Motor neuron (in vitro differentiated cells): ENCODE measurements around the gene EYS. TPM values are rescaled to one million over a fixed set of nuclear protein-coding genes. Genes with fewer than 3 reads are reported as not detected.
"Not testable (repeated sequence)": the region's sequence is repeated elsewhere in the genome, so short reads cannot be mapped to it uniquely, and the experiment has no call there.

ENCODE experiments used
- ATAC-seq, 8 experiments: fragments of 200-7000 bp; cut with Tn5 transposase; replicated peaks in 6 of 8; 2 replicates each; pipeline ENCODE4 v1.8.0; 2021; ENCODE audit warnings: mild to moderate bottlenecking in 8 of 8, moderate library complexity in 8 of 8
- H3K27ac ChIP-seq, 2 donors: fragments of 250-450 bp; sonication (Bioruptor Pico); 2 replicates each; pipeline ENCODE4 v1.9.0; 2021; ENCODE audit warnings: antibody characterized with exemption in 2 of 2, mild to moderate bottlenecking in 2 of 2, moderate library complexity in 1 of 2
- H3K4me1 ChIP-seq, 2 donors: fragments of 250-450 bp; sonication (Bioruptor Pico); replicated peaks in 1 of 2; 2 replicates each; pipeline ENCODE4 v1.6.1; 2021; ENCODE audit warnings: antibody characterized with exemption in 2 of 2, mild to moderate bottlenecking in 2 of 2, moderate library complexity in 1 of 2
- H3K4me3 ChIP-seq, 5 donors: fragments of 250-450 bp; sonication (Bioruptor Pico); 2 replicates each; pipeline ENCODE4 v1.9.0; 2021; ENCODE audit warnings: antibody characterized with exemption in 5 of 5, mild to moderate bottlenecking in 5 of 5, moderate library complexity in 4 of 5
- WGBS, 10 experiments: fragments of 450-650 bp; shearing (Covaris generic); methylation state at CpG; one replicate each; pipeline ENCODE4 v1.0.0; 2022; 5-methylcytosine and 5-hydroxymethylcytosine counted together
- in situ Hi-C, 9 experiments: fragments of 400-800 bp; cut with MboI; loops; one replicate each; pipeline ENCODE4 v1.15.0; 2021; ENCODE audit warnings: low sequenced_read_pairs in 9 of 9, low pct_unique_long_range_greater_than_20kb in 2 of 9; ENCODE audit not compliant: unreplicated experiment in 9 of 9
- total RNA-seq, 8 experiments: library from RNA; unstranded; fragments of 300-600 nt; gene quantifications; 2 replicates each; pipeline versions ENCODE4 v1.2.3 to v1.2.4, GENCODE V29; 2022

EYS gene
- total RNA-seq, 8 experiments from 2014 or later, result 0.71 to 3.7 (median 1.2) TPM

GRCh38 chr6:65671922-65672321 lies 35.1 kb downstream of the EYS start:
- H3K4me1 ChIP-seq, result no peaks in the 10 kb centered on the region
- WGBS, 10 experiments, result 0 to 100% (median 50%) methylated on average over 1 of the region's 1 CpG; no CpG with 5 or more reads in 3 of the 10 experiments
- H3K27ac ChIP-seq, result no peak overlapping the region
- in situ Hi-C loops, result no loop called here
- no peak overlapping the region for H3K4me3 ChIP-seq
- no peak for ATAC-seq

GRCh38 chr6:65667916-65668656 lies 38.9 kb downstream of the EYS start:
- no peaks in the 10 kb centered on the region for H3K4me1 ChIP-seq
- ATAC-seq, result no peak
- H3K27ac ChIP-seq, result no peak overlapping the region
- in situ Hi-C loops, result no loop called here
- H3K4me3 ChIP-seq, result no peak overlapping the region

- Histone ChIP-seq H3K27ac (no peak overlapping the region), H3K4me1 (peaks cover 0 to 7% of the 10 kb centered on the region in 2 donors), H3K4me3 (no peak overlapping the region)
- ATAC-seq, result no peak
- in situ Hi-C loops, result no loop called here
Measured at GRCh38 chr6:65650086-65650485, 56.9 kb downstream of the EYS start.

- in situ Hi-C loops, result no loop called here
- 3 to 100% (median 47%) methylated on average over 1 to 3 of the region's 3 CpGs for WGBS, 10 experiments
- ATAC-seq, result no peak
Measured at GRCh38 chr6:65649392-65649791, 57.6 kb downstream of the EYS start.

GRCh38 chr6:65646544-65646943 lies 60.5 kb downstream of the EYS start:
- Histone ChIP-seq H3K4me1 (peaks cover 0 to 7% of the 10 kb centered on the region in 2 donors), H3K4me3 (no peak overlapping the region), H3K27ac (no peak overlapping the region)
- in situ Hi-C loops, result no loop called here
- 0 to 100% (median 61%) methylated on average over 1 to 3 of the region's 3 CpGs; no CpG with 5 or more reads in 2 of the 10 experiments for WGBS, 10 experiments
- no peak for ATAC-seq

More at GRCh38 chr6:65649392-65649791, 57.6 kb downstream of the EYS start:
- no peak overlapping the region for H3K27ac ChIP-seq
- peaks cover 0 to 7% of the 10 kb centered on the region in 2 donors for H3K4me1 ChIP-seq
- no peak overlapping the region for H3K4me3 ChIP-seq

- Histone ChIP-seq H3K4me1 (no peaks in the 10 kb centered on the region), H3K4me3 (no peak overlapping the region), H3K27ac (no peak overlapping the region)
- in situ Hi-C loops, result no loop called here
- 0 to 100% (median 71%) methylated on average over 1 of the region's 1 CpG; no CpG with 5 or more reads in 1 of the 10 experiments for WGBS, 10 experiments
- no peak for ATAC-seq
Measured at GRCh38 chr6:65642776-65643175, 64.2 kb downstream of the EYS start.

GRCh38 chr6:65638047-65638831 lies 68.8 kb downstream of the EYS start:
- WGBS, 10 experiments, result 9 to 100% (median 83%) methylated on average over 2 to 6 of the region's 22 CpGs; no CpG with 5 or more reads in 3 of the 10 experiments
- no peak overlapping the region for H3K27ac ChIP-seq
- ATAC-seq, result peak in 2 of 8 experiments; percentile 48 to 65
- H3K4me1 ChIP-seq, result no peaks in the 10 kb centered on the region
- in situ Hi-C loops, result no loop called here
- no peak overlapping the region for H3K4me3 ChIP-seq

GRCh38 chr6:65637289-65638046 lies 69.6 kb downstream of the EYS start:
- Histone ChIP-seq H3K4me1 (no peaks in the 10 kb centered on the region), H3K27ac (no peak overlapping the region), H3K4me3 (no peak overlapping the region)
- WGBS, 10 experiments, result 0 to 100% (median 74%) methylated on average over 1 to 6 of the region's 12 CpGs
- in situ Hi-C loops, result no loop called here
- no peak for ATAC-seq

- ATAC-seq, result no peak
- in situ Hi-C loops, result no loop called here
- Histone ChIP-seq H3K4me3 (no peak overlapping the region), H3K4me1 (no peaks in the 10 kb centered on the region), H3K27ac (no peak overlapping the region)
- 0 to 100% (median 100%) methylated on average over 1 of the region's 1 CpG; no CpG with 5 or more reads in 3 of the 10 experiments for WGBS, 10 experiments
Measured at GRCh38 chr6:65633501-65633900, 73.5 kb downstream of the EYS start.

GRCh38 chr6:65631711-65632110 lies 75.3 kb downstream of the EYS start:
- 0 to 88% (median 26%) methylated on average over 1 to 2 of the region's 2 CpGs; no CpG with 5 or more reads in 2 of the 10 experiments for WGBS, 10 experiments
- no peak overlapping the region for H3K27ac ChIP-seq
- no peak overlapping the region for H3K4me3 ChIP-seq
- ATAC-seq, result no peak
- in situ Hi-C loops, result no loop called here
- H3K4me1 ChIP-seq, result no peaks in the 10 kb centered on the region

GRCh38 chr6:65627434-65627999 lies 79.5 kb downstream of the EYS start:
- H3K4me1 ChIP-seq, H3K27ac ChIP-seq, in situ Hi-C loops, H3K4me3 ChIP-seq, ATAC-seq: not testable (repeated sequence)
- 0 to 100% (median 100%) methylated on average over 1 to 6 of the region's 35 CpGs; no CpG with 5 or more reads in 7 of the 10 experiments for WGBS, 10 experiments

GRCh38 chr6:65627015-65627414 lies 80.0 kb downstream of the EYS start:
- no peak overlapping the region for H3K4me3 ChIP-seq
- in situ Hi-C loops, result no loop called here
- ATAC-seq, result no peak
- no peaks in the 10 kb centered on the region for H3K4me1 ChIP-seq
- H3K27ac ChIP-seq, result no peak overlapping the region
- WGBS, 10 experiments, result 50 to 100% (median 100%) methylated on average over 1 to 4 of the region's 5 CpGs; no CpG with 5 or more reads in 1 of the 10 experiments

GRCh38 chr6:65623566-65623965 lies 83.5 kb downstream of the EYS start:
- WGBS, 10 experiments, result 0 to 89% (median 79%) methylated on average over 1 to 2 of the region's 2 CpGs; no CpG with 5 or more reads in 1 of the 10 experiments
- Histone ChIP-seq H3K4me3 (no peak overlapping the region), H3K27ac (no peak overlapping the region), H3K4me1 (no peaks in the 10 kb centered on the region)
- in situ Hi-C loops, result no loop called here
- peak in 1 of 8 experiments; percentile 82 for ATAC-seq
